ENCODE data around the gene THAP4.

THAP4 gene

DNA sequence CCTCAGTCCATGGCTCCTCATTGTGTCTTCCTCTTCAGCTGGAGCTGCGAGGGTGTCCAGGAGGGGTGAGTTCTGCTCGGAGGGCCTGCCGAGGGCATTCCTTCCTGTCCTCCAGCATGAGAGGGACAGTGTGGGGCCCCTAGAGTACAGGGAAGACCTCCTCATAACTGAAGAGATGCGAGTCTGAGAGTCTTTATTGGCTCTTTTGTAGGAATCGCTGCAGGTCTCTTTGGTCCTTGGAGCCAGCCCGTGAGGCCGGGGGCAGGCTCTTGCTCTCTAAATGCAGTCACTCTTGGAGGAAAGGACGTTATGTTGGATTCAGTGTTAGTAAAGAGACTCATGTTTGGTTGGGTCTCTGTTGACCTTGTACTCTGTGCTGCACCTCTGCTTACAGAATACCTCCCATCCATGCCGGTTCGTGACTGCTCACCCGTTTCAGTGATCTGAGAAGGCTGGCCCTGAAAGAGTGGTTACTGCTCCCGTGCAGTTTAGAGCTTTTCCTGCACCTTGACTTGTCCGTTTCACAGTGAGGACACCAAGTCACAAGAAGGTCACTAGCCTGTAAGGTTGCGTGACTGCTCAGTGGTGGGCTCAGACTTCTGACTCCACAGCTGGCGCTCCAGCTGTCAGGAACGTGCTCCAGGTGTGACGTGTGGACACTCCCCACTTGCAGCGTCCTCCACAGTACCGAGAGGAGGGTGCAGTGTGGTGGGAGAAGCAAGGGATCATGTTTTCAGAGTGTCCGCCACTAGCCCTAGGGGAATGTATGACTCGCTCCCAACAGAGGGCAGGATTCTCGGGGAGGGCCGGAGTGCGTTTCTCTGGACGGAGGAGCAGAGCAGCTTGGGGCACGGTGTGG, 8.3 kb upstream of the THAP4 start:
- DNase-seq: no peak
- in situ Hi-C loops (cut with MboI; ENCODE audit: low pct_unique_long_range_greater_than_20kb, low sequenced_read_pairs): no loop called here

DNA sequence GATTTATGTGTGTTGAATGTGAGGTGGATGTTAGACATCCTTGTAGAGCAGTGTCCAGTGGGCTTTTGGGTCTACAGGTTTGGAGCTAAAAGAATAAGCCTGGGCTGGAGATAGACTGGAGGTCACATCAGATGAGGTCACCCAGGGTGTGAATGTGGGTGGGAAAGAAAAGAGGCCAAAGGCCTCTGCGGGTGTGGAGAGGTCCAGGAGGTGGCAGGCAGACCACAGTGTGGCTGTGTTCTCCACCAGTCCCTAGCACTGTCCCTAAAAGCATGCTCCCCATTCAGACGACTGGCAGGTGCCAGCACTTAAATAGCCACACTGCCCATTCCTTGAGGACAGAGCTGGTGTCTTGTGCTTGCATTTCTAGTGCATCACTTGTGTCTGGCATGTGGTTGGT, 4.7 kb upstream of the THAP4 start:
- no peak for DNase-seq
- in situ Hi-C loops (cut with MboI; ENCODE audit: low pct_unique_long_range_greater_than_20kb, low sequenced_read_pairs): no loop called here

DNA sequence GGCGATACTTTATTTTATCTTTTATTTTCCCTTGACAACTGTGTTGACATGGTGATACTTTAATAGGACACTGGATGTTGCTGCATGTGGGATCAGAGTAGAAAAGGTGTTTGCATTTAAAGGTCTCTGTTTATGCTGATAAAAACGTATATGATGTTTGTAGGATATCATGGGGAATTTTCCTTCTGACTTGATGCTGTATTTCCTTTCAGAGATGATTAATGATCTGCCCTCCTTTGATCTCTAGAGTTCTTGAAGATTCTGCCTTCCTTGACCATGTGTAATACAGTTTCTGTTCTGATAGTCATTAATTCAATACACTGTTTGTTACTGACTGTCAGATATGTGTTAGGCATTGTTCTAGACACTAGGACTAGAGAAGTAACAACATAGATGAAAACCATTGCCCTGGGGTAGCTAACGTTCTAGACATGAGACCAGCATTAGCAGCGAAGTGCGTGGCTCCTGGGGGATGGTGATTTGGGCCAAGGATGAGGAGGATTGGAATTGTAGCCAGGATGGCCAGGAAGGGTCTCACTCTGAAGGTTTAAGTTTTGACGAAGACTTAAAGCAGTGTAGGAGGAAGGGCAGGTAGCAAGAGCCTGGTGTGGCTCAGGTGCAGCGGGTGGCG, 3.3 kb upstream of the THAP4 start:
- DNase-seq: no peak
- in situ Hi-C loops (cut with MboI; ENCODE audit: low pct_unique_long_range_greater_than_20kb, low sequenced_read_pairs): no loop called here

DNA sequence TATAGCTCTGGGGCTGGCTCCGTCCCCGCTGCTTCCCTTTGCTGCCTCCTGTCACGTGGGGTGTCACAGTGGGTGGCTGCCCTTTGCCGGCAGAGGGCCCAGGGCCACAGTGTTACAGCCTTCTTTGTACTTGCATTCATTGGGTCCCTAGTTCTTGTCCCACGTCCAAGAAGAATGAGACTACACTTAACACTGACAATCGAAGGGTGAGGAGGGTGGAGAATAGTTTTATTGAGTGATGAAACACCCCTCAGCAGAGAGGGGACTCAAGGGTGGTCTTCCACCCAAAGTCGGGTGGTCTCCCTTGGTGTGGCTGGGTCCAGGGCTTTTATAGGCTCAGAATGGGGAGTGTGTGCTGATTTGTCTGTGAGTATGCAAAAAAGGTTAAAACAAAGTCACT, 2.4 kb upstream of the THAP4 start:
- in situ Hi-C loops (cut with MboI; ENCODE audit: low pct_unique_long_range_greater_than_20kb, low sequenced_read_pairs): no loop called here
- DNase-seq: no peak

DNA sequence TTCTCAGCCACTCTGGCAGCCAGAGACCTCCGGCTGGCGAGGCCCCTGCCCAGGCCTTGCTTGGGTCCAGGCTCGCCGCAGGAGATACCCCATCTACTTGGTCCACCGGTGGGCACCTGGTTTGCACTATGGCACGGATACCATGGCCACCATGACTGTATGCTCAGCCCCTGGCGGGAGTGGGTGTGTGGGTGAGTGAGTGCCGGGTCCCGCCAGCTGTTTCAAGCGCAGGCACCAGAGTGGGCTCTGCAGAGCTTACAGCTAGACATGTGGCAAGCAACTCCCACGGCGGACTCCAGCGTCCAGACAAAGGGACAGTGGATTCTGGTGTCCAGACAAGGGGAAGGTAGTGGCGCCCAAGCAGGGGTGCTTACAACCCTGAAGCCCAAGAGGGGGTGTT, 2.0 kb upstream of the THAP4 start:
- in situ Hi-C loops (cut with MboI; ENCODE audit: low pct_unique_long_range_greater_than_20kb, low sequenced_read_pairs): no loop called here
- no peak for DNase-seq

DNA sequence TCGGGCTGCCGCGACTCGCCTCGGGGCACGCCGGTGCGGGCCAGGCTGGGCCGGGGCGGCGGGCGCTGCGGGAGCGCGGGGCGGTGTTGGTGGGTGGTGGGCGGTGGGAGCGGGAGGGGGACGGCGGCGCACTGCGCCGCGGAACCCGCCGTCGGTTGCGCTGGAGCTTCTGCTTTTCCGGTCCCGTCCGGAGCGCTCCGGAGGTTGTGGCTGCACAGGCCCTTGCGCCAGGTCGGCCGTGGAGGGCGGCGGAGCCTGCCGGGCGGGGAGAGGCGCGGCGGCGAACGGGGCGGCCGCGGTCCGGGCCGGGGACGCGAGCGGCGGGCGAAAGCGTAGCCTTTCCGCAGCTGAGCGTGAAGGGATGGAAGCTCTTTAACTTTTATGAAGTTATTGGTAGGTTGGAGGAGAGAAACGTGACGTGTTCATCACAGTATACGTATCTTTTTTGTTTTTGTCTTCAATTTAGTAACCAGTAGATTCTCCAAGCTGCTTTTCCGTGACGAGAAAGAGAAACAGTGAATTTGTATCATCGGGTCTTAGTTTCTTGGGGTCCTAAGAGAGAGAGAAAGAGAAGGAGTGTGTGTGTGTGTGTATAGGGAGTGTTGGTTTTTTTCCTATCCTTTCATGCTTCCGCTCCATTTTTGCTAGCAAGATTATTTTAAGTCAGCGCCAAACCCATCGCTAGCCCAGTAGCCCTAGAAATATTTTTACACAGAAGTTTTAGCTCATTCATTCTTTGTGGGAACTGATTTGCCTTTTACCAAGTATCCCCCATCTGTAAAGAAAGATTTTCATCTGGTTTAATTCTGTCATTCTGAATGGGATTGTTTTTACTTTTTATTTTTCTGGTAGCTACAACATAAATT, 1.1 kb upstream of the THAP4 start:
- peak; percentile 36 for DNase-seq
- in situ Hi-C loops (cut with MboI; ENCODE audit: low pct_unique_long_range_greater_than_20kb, low sequenced_read_pairs): no loop called here

DNA sequence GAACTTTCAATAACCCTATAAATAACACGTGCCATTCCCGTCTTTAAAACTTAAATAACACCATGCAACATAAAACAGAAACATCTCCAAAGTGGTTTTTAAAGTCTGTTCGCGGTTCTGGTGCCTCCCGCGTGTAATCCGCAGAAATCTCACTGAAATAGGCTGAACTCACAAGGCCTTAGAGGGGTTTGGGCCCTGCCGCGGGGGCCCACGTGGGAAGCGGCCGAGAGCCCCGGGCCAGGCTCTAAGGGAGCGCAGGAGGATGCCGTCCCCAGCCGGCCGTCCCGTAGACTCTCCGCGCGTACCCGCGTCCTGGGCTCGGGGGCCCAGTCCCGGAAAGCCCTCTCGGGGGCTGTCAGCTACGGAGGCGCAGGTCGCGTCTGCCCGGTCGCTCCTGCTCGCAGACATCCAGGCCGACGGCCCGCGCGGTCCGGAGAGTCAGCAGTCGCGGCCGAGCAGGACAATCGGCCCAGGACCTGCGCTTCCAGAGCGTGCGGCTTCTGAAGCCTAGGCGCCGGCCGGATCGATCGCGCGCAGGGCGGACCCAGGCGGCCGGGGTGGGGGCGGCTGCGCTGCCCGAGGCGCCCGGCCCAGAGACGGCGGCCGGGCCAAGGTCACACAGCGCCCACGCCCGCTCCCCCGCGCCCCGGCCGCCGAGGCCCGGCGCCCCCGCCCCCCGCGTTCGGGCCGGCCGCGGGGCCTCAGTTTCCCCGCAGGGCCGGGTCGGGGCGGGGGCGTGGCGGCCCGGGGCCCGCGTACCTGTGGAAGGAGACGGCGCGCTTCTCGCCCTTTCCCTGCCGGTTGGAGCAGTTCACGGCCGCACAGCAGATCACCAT, 558 bp downstream of the THAP4 start:
- DNase-seq: peak; percentile 56
- in situ Hi-C loops (cut with MboI; ENCODE audit: low pct_unique_long_range_greater_than_20kb, low sequenced_read_pairs): no loop called here

DNA sequence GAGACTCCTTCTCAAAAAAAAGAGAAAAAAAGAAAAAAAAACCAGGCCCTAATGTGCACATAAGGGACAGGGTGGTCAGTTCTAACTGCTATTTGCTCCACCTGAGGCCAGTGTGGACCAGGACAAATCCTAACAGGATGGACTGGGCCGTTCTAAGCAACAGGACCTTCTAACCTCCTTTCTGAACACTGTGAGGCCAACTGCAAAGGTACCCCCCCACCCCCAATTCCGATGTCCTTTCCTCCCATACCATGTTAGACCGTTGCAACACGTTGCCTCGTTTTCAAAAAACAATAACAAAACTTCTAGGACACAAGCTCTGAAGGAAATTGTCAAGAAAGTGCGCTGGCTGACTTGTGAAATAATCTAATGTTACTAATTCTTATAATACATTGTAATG, 1.2 kb downstream of the THAP4 start:
- in situ Hi-C loops (cut with MboI; ENCODE audit: low pct_unique_long_range_greater_than_20kb, low sequenced_read_pairs): no loop called here
- peak; percentile 44 for DNase-seq

DNA sequence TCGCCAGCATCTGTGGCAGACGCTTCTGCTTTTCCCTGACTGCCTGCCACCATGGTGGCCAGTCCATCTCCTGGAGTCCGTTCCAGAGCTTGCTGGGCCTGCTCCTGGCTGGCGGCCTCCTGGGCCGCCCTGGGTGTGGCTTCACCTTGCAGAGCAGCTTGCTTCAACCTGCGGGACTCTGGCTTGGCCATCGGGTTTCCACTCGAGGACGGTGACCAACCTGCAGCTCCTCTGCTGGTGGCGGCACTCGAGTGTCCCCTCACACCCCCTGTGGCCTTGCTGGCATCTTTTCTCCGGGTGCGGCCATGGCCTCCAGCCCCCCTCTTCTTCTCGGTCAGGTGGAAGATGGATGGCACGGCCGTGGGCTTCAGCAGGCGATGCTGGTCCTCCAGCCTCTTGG, 3.4 kb downstream of the THAP4 start:
- in situ Hi-C loops (cut with MboI; ENCODE audit: low pct_unique_long_range_greater_than_20kb, low sequenced_read_pairs): no loop called here
- DNase-seq: no peak

DNA sequence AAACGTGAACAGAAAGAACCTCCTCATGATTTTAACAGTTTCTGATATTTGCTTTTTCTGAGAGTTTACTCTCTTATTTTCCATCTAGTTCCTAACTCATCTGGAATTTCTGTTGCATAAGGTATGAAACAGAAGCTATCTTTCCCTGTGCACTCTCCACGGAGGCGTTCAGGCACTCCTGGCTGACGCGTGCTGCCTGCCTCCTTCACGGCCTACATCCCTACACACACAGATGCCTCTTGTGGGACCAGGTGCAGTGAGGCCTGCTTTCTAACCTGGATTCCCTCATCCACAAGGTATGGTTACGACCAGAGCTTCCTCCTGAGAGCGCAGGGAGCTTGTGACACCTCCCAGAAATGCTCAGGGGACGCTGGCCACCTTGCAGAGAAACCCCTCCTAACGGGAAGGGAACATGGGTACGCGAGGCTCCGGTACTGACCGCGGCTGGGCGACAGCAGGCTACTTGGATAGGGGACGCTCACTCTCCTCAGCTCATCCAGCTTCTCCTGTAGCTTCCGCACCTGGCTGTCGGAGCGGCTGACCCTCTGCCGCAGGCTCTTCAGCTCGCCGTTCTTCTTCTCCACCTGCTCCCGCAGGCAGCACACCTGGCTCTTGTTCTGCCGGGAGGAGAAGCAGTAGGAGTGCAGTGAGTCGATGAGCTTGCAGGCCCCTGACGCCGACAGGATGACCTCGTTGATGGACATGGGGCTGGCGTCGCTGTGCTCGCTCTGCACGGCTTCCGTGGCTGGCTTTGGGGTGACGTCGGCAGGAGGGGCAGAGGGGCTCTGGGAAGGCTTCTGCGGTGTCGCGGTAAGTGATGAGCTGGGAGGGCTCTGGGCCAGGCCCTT, 4.3 kb downstream of the THAP4 start:
- in situ Hi-C loops (cut with MboI; ENCODE audit: low pct_unique_long_range_greater_than_20kb, low sequenced_read_pairs): no loop called here
- no peak for DNase-seq

DNA sequence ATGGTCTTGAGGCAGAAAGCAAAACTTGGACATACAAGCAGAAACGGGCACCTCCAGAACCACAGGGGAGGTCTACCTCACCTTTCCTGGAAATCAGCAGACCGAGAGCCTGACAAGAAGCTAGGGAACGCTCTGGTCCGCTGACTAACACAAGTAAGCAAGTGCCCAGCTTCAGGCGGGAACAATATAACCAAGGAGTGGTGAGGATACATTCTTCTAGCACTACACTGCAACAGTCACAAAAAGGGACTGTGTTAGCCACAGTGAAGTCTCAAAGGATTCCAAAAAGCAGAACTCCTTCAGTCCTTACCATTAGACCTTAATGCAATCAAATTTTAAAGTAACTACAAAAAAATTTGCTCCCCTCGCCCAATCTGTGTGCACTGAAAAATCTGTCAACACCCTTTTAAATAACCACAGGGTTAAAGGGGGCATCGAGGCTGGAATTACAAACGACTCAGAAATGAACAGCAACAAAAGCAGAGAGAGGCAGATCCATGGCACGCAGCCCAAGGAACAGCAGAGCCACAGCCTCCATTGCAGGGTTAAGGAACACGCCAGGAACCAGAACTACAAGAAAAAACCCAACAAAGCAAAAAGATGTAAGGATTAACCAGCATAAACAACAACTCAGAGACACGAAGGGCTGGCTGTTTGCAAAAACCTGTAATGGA, 7.1 kb downstream of the THAP4 start:
- no peak for DNase-seq
- in situ Hi-C loops (cut with MboI; ENCODE audit: low pct_unique_long_range_greater_than_20kb, low sequenced_read_pairs): no loop called here

DNA sequence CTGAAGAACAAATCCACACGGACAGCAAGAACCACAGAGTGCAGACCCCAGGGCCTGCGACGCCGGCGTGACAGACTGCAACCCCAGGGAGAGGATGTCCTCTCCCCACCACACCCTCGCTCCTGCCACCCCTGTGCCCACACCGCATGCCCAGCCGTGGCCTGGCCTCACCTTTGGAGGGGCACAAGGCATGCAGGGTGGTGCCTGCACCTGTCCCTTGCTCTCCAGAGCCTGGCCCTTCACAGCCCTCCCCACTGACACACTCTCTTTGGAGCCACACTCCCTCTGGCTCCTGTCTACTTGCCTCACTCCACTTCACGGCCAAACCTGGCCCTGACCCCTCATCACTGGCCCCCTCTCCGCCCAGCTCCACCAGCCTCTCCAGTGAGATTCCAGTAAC, 9.3 kb downstream of the THAP4 start:
- DNase-seq: no peak

DNA sequence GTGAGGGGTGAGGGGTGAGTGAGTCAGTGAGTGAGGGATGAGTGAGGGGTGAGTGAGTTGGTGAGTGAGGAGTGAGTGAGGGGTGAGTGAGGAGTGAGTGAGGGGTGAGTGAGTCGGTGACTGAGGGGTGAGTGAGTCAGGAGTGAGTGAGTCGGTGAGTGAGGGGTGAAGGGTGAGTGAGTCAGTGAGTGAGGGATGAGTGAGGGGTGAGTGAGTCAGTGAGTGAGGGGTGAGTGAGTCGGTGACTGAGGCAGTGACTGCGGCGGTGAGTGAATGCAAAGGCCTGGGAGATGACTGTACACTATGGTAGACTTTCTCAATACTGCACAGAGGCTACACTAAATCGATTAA, 16.6 kb downstream of the THAP4 start:
- DNase-seq: no peak
- in situ Hi-C loops (cut with MboI; ENCODE audit: low pct_unique_long_range_greater_than_20kb, low sequenced_read_pairs): no loop called here

More for the DNA sequence above, 9.3 kb downstream of the THAP4 start:
- in situ Hi-C loops (cut with MboI; ENCODE audit: low pct_unique_long_range_greater_than_20kb, low sequenced_read_pairs): no loop called here

DNA sequence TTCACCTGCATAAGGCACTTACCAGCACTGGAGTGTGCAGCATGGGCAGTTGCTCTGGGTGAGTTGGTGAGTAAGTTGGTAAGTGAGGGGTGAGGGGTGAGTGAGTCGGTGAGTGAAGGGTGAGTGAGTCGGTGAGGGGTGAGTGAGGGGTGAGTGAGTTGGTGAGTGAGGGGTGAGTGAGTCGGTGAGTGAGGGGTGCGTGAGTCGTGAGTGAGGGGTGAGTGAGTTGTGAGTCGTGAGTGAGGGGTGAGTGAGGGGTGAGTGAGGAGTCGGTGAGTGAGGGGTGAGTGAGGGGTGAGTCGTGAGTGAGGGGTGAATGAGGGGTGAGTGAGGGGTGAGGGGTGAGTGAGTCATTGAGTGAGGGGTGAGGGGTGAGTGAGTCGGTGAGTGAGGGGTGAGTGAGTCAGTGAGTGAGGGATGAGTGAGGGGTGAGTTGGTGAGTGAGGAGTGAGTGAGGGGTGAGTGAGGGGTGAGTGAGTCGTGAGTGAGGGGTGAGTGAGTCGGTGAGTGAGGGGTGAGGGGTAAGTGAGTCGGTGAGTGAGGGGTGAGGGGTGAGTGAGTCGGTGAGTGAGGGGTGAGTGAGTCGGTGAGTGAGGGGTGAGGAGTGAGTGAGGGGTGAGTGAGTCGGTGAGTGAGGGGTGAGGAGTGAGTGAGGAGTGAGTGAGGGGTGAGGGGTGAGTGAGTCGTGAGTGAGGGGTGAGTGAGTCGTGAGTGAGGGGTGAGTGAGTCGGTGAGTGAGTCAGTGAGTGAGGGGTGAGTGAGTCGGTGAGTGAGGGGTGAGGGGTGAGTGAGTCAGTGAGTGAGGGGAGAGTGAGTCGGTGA, 17.1 kb downstream of the THAP4 start:
- in situ Hi-C loops (cut with MboI; ENCODE audit: low pct_unique_long_range_greater_than_20kb, low sequenced_read_pairs): no loop called here

DNA sequence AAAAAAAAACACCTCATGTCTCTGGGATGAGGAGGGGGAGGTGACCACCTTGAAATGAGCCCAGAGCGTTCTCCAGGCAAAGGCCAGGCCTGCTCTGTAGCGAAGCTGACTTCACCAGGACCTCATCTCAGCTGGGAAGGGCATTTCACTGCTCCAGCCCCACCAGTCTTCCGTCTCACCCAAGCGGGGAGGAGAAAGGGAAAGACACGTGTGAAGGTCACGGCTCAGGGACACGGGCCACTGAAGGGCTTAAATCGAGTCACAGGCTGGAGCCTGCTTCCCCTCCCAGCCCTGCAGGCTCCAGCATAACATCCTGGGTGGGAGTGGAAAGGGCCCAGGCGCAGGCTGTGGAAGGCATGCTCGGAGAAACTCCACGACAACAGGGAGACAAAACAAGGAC, 18.1 kb downstream of the THAP4 start:
- in situ Hi-C loops (cut with MboI; ENCODE audit: low pct_unique_long_range_greater_than_20kb, low sequenced_read_pairs): no loop called here
- no peak for DNase-seq

More for the DNA sequence above, 17.1 kb downstream of the THAP4 start:
- no peak for DNase-seq

DNA sequence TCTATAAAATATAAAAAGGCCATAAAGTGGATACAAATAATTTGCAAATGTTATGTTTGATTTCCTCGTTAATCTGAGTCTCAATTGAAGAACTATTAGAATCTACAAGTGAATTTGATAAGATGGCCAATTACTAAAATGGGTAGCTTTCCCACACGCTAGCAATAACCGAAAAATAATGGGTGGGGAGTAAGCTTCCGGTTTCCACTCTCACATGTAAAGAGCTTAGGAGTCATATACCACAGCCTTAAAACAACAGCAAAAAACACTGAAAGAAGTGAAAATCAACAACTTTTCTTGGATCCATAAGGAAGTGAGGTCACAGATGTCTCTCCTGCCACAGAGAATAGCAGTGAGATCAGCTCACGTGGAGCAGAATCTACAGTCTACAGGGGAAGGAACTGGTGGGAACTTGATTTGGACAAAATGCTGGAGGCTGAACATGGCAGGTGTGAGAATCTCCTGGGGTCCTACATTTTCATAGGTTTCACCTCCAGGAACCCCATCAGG, 18.6 kb downstream of the THAP4 start:
- in situ Hi-C loops (cut with MboI; ENCODE audit: low pct_unique_long_range_greater_than_20kb, low sequenced_read_pairs): no loop called here

More for the DNA sequence above, 18.6 kb downstream of the THAP4 start:
- DNase-seq: no peak

Data from KBM-7 (cell line).